NCI-H526 (cell line): ENCODE data around the gene SULF2.

Experiments used
- DNase-seq, 2 experiments: peaks; one replicate each; lab custom pipeline; 2025; lab: John Stamatoyannopoulos, UW

The SULF2 gene

DNA sequence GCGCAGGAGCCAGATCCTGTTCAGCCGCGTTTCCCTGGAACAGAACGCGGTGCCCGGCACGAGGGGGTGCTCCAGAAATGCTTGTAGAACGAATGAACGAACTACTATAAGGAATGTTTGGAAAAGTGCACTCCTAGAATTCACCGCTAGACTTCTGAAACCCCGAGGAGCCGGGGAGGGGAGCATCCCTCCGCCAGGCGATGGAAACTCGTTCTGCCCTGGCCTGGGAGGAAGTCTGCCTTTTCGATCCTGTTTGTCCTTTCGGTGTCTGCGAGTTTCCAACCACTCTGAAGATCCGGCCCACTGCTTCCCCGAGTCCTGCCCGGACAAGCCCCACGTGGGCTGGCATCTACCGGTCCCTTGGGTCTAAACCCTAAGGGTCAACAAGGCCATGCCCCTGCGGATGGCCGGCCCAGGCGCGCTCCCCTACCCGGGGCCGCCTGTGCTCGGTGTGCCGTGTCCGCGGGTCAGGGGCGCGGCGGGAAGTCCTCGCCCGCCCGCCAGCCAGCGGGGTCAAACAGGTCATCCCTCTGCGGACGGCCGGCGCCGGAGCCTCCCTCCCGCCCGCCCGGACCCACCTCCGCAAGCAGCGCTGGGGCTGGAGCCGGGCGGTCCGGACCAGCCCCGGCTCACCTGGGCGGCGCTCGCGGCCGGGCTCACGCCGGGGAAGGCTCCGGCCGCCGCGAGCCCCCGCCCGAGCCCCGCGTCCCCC lies 526 bp downstream of the SULF2 start:
- peak; percentile 30 to 66 for DNase-seq

DNA sequence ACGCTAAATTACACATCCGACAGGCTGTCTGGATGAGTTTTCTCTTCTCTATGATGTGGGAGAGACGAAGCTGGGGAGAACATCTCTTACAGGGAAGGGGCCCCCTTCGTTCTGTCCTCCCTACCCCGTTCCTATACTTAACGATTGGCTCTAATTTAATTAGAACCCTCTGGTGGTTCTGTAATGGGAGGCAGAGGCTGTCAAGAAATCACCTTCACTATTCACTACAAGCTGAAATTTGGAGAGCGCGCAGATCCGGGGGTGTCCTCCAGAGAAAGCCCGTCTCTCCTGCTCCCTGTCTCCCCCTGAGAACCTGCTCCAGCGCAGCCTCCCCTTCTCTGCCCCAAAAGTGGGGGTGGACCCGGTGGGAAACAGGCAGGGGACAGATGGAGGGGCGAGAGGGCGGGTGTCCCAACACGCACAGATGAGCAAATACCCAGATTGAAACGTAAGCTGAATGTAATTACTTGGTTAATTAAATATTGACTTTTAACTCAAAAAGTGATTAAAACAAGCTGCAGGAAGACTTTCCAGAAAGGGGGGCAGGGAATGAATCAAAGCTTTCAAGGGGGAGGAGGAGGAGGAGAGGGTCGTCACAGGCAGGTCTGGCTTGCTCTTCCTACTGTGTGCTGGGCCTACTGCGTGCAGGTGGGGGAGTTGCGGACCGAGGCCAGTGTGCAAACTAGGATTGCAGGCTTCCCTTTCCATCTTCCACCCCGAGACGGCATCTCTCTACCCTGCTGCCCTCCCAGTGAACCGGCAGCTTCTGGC lies 1.3 kb downstream of the SULF2 start:
- no peak for DNase-seq

DNA sequence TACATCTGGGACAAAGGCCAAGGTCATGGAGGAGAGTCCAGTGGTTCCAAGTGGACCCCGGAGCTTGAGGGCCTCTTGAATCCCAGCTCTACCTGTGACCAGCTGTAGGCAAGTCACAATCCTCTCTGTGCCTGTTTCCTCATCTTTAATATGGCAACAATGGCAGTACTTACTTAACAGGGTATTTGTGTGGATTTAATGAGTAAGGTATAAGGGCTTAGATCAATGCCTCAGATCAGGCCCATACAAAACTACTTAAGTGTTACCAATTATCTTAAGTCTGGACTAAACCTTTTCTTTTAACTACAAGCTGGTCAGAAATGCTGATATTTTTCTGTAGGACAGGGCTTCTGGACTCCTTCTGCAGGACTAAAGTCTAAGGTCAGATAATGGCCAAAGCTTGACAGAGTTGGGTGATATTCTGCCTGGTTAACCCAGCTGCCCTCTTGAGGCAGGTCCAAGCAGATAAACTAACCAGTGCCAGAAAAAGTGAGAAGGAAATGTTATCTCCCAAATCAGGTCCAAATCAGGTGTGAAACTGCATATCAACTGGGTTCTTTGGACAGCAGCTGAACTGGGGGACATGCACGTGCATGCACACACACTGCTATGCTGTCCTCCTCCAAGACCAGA lies 2.2 kb downstream of the SULF2 start:
- DNase-seq = no peak

DNA sequence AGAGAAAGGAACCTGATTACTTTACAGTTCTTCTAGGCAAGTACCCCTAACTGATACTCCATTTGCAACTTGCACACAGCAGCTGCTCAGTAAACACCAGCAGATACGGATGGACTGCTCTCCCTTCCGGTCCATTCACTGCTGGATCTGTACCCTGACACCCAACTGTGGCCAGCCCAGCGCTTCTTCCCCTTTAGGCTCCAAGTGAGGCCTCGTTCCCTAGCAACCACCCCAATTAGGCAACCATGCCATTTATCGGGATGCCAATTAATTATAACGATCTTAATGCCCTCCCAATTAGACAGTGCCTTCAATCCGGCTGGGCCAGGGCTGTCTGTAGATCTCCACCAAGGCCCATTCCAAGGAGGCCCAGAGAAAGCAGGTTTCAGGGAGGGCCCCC lies 3.2 kb downstream of the SULF2 start:
- no peak for DNase-seq

DNA sequence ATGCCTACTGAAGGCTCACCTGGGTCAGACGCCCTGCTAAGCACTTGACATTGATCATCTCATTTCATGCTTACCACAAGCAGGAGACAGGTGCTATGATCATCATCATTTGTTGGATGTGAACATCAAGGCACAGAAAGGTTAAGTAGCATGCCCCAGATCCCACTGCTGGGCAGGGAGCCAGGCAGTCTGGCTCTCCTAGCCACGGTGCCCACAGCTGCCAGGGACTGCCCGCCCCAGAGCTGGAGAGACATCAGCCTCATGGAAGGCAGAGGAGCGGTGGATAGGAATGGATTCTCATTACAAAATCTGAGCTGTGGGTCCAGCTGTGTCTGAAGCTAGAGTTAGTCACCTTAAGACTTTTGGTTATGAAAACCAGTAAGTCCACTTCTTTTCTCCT lies 3.6 kb downstream of the SULF2 start:
- DNase-seq = no peak

DNA sequence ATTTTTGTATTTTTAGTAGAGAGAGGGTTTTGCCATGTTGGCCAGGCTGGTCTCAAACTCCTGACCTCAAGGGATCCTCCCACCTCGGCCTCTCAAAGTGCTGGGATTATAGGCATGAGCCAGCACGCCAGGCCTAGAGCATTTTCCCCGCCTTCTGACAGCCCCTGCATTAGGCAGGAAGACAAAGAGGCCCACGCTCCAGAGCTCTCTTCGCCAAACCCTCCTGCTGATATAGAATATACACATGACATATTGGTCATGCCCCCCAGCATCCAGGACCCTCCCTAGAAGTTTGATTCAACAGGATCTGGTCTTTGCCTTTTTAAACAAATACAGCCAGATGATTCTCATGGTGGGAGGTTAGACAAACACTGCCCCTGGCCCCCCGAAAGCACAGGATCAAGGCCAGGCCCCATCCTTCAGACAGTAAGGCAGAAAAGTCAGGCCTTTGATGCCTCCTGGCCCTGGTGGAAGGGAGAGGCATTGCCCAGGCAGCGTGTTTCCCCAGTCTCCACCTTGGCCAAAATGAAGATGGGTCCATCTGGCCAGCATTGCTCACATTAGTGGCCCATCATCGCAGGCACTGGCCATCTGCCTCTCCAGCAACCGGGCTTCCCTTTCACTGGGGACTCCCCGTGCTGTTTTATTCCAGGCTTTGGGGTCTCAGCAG lies 4.4 kb downstream of the SULF2 start:
- DNase-seq = no peak

DNA sequence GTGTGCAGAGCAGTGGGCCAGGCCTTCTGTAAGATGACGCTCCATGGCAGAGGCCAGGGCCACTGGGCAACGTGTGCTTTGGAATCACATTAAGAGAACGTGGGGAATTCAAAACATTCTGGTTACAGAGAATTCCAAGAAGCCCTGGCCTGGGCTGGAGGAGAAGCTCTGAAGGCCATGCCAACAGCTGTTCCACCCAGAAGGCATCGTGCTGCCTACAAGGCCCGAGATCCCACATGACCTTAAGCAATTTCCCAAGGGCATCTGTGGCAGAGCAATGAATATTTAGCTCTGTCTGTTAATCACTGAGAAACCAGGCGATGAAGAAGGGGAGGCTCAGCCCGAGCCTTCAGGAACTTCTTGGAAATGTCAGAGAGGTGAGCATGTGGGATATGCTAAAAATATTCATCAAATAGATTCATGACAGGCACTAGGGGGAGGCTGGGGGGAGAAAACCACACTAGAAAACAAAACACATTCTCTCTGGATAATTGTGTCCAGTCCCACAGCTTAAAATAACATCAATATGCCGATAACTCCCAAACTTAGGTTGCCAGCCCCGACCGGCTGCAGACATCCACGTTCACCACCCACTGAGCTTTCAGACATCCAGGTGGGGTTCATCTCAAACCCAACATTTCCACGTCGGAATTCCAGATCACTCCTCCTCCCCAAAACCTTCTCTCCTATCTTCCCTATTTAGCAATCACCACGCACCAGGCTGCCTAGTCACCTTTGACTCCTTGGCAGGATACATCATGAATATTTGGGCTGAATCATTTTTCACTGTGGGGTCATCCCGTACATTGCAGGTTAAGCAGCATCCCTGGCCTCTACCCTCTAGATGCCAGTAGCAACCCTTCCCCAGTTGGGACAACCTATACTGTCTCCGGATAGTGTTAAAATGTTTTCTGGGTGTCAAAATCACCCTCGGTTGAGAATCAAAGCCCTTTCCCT lies 6.6 kb downstream of the SULF2 start:
- no peak for DNase-seq

DNA sequence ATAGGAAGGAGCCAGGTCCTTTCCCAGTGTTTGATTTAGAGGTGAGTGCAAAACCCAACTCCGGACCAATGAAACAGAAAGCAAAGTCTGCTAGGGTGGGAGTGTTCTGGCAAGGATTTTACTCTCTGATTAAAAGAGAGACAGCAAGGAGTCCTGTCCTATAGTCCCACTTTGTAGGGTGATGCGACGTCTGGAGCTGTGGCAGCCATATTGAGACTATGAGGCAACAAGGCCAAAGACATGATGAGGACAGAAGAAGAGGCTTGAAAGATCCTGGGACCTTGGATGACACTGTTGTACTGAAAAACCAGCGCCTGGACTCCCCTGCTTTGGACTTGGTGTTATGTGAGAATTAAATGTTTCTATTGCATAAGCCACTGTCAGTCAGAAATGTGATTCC lies 8.1 kb downstream of the SULF2 start:
- no peak for DNase-seq

DNA sequence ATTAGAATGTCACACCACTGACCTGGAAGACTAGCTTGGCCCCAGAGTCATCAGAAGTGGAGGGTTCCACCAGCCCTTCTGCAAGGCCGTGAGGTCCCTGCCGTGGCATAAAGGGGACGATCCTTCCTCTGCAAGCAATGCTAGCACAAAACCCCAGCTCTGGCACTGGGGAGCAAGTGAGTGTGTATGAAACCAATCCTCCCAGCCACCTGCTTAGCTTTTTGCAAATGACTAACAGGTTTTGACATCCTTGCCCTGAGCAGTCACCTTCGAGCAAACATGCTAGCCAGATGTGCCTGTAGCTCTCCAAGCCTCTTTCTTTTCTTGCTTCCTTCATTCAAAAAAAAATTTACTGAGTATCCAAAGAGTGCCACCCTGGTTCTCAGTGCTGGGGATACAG lies 8.6 kb downstream of the SULF2 start:
- no peak for DNase-seq

DNA sequence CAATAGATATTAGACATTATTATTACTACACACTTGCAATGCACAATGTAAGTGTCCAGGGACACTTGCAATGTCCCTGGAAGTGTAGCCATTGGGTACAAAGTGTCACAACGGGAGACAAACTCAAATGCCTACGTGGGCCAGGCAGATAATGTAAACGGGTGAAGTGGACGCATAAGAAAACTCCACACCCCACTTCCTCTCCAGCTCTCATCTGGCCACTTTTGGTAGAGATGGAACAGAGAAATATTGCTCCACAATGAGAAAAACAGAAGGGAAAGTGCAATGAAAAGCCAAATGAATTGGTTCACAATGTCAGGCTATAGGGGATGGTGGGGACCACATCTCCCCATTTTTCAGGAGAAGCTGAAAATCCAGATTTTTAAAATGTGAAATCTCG lies 9.4 kb downstream of the SULF2 start:
- no peak for DNase-seq

DNA sequence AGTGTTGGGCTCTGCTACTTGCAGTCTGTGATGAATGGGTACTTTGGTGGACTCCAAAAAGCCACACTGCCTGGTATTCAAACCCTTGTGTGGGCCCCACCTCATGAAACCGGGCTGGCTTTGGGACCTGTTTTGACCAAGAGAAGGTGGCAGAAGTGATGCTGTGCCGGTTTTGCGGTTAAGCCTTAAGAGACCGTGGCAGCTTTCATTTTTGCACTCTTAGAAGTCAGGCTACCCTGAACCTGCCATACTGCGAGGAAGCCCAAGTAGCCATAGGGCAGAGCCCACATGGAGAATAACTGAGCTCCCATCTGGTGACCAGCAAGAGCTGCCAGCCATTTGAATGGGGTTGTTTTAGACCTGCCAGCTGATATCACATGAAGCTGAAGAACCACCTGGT lies 10.2 kb downstream of the SULF2 start:
- no peak for DNase-seq

DNA sequence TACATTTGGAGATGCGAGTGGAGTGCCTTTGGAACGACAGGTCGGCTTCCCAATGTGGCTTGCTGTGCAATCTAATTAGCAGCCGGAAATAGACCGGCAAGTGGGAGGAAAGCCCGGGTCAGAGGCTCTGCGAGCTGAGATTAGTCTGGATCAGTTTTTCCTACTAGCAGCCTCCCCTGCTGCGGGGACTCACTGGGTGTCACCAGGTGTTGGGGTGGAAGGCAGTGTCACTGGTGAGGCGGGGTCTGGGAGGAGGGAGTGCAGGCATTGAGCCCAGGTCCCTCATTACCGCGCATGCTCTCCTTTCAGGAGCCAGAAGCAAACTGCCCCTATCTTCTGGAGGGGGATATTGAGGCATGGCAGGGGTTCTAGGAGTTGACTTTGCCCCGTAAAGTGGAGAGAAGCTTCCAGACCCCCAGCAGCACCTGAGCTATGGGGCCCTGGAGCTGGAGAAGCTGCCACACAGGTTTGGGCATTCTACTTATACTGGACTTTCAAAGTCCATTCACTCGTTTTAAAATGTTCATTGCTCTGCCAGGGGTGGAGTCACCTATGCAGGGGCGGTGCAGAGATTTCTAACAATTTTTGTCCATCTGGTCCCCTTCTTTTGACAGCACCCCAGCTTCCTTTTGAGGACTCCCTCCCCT lies 11.0 kb downstream of the SULF2 start:
- DNase-seq = peak in 1 of 2 experiments; percentile 24

DNA sequence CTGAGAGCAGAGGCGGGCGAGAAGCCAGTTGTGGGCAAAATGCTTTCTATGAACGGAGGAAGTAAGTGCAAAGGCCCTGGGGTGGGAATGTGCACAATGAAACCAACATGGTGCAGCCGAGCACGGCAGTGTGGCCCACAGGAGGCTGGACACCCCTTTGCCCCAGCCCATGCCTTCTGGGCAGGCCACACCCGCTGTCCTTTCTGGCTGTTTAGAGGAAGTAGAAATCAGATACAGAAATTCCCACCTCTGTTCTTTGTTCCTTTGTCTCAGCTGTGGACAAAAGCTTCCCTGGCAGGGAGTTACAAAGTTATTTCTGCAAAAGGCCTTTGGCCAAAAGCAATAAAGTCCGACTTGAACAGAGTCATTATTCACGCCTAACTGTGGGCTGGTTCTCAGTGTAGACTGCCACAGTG lies 11.9 kb downstream of the SULF2 start:
- DNase-seq = no peak

DNA sequence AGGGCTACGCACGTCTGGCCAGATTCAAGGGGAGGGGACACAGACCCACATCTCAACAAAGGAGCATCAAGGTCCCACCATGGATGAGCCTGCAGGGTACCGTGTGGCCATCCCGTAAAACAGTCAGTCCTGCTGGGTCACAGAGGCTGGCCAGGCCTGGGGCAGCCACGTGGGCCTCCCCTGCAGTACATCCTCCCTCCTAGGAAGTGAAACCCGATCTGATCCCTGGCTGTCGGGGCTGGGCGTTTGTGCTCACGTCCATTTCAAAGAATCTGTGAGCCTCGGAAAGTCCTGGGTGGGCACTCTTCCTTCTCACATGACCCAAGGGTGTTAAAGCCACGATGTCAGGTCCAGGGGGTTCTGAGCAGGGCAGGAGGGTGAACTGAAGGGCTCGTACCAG lies 14.3 kb downstream of the SULF2 start:
- no peak for DNase-seq

DNA sequence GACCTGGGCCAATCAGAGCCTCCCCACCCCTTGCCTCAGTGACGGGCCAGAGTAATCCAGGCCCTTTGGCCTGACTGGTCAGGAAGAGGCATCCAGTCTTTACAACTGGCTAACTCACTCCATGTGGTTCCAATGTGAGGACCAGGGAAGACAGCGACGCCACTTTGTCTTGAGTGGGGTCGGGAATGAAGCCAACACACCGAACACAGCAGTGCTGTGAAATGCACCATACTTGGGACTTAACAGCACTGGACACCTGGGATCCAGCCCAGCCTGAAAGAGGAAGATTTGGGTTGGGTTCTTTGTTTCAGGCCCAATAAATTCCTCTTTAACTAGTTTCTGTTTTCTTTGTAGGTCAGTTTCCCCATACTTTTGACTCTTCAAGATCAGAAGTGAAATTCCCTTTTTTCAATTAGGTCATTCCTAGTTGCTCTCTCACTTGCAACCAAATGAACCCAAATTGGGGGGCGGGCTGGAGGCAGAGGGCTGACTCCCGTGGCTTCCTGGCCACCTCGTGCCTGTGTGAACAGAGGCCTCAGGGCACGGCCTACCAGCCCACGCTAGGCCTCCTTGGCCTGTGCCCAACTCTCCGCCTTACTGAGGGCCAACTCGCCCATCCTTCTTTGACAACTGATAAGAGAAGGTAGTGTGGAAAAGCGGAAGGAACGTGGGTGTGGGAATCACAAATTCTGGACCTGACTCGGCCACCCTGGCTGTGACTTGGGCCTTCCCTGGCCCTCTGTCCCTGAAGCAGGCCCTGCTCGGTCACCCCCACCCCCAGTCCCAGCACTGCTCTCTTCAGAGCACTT lies 17.1 kb downstream of the SULF2 start:
- no peak for DNase-seq

DNA sequence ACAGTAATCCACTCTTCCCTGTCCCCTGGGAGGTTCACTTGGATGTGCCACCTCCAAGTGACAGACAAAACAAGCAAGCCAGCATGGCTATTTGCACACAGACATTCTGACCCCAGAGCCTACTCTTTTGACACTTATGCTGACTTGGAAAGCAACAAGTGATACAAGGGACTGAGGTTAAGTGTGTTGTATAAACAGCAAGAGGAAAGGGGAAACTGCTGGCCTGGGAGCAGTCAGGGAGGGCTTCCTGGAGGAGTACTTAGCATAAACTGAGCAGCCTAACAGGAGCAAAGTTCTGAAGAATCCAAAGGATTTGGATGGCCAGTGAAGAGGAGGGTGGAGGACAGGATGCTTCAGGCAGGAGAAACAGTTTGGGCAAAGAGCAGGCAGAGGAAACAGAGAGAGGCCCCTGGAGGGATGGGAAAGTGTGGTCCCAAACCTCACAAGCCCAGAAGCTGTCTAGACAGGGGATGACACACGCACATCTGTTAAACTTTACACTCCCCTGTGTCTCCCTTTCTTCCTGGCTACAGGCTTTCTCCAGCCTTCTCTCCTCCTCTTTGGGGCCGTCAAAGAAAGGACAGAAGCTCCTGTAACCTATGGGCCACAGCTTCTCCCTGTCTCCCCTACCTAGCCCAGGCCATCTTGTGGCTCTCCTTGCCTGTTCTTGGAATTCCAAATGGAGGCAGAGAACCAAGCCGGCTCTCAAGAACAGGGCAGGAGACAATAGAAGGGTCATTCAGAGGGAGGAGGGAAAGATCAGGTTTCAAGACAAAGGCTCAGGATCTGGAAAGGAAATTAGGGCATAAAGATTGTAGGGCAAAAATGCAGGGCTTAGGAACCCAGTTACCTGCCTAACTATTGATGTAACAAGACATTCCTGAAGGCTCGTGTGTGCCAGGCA lies 19.3 kb downstream of the SULF2 start:
- DNase-seq = no peak

DNA sequence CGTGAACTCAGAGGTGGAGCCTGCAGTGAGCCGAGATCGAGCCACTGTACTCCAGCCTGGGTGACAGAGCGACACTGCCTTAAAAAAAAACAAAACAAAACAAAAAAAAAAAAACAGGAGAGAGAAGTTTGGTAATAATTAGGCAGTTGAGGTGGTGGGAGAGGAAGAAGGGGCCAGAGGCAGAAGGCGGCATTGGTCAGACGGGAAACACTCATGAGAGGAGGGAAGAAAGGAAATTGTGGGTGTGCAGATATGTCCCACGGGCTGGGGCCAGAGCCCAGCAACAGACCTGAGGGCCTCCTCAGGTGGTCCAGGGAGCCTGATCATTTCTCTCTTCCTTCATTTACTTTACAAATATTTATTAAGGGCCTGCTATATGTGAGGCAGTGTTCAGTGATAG lies 20.0 kb downstream of the SULF2 start:
- DNase-seq = no peak

DNA sequence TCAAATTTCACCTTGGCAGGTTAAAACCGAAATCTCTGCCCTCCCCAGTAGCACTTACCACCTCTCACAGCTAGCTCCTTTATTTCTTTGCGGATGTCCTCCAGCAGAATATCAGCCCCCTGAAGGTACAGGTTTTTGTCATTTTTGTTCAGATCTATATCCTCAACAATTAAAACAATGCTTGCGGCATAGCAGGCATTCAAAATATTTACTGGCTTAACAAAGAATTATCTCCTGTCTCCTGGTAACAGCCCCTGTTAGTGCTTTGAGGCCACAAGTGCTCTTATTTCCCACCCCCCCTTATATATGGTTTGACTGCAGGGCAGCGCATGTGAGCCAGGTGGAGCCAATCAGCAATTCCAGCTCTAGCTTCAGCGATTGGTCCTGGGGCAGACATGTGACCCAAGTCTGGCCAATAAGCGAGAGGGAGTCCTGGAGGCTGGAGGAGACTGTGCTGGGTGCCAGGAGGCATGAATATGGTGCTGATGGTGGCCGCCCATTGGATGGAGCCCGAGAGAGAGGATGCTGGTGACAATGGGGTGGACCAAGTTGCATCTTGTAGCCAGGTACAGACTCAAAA lies 21.0 kb downstream of the SULF2 start:
- DNase-seq = no peak
